ENCODE measurements around the gene SDHAF4.

Gene SDHAF4

GRCh38 chr6:70527071-70527737 lies 39.5 kb upstream of the SDHAF4 start:
- no peak for TF ChIP-seq CTCF (IDR thresholded peaks at IDR 0.05; ENCODE audit: low read depth, low read length)
- TF ChIP-seq EZH2phosphoT487 (IDR thresholded peaks at IDR 0.05; ENCODE audit: low read depth), result no peak
- no peak overlapping the region for H3K27ac ChIP-seq (ENCODE audit: low read length)
- H3K36me3 ChIP-seq (replicated peaks; ENCODE audit: low read depth, low read length), result peaks cover 22% of the 10 kb centered on the region
- no peak overlapping the region for H3K4me2 ChIP-seq (ENCODE audit: low read length)
- H3K27me3 ChIP-seq (ENCODE audit: low read depth, low read length), result no peaks in the 10 kb centered on the region
- no peak overlapping the region for H2AFZ ChIP-seq (ENCODE audit: low read depth, low read length)
- peaks cover 7% of the 10 kb centered on the region for H3K4me1 ChIP-seq (ENCODE audit: low read length)
- no peaks in the 10 kb centered on the region for H3K9me3 ChIP-seq (ENCODE audit: insufficient read depth, low read length)
- peaks cover 3% of the 10 kb centered on the region; the same call in 1 of the 2 replicates for H4K20me1 ChIP-seq (ENCODE audit: insufficient read depth, low read length)
- H3K9ac ChIP-seq (ENCODE audit: low read length), result no peak overlapping the region
- H3K79me2 ChIP-seq (ENCODE audit: low read length), result no peaks in the 10 kb centered on the region
- no peak overlapping the region for H3K4me3 ChIP-seq (ENCODE audit: low read length)

GRCh38 chr6:70530023-70530422 lies 36.7 kb upstream of the SDHAF4 start:
- no peak for TF ChIP-seq CTCF (IDR thresholded peaks at IDR 0.05; ENCODE audit: low read depth, low read length)
- TF ChIP-seq EZH2phosphoT487 (IDR thresholded peaks at IDR 0.05; ENCODE audit: low read depth), result no peak
- Histone ChIP-seq H4K20me1 (ENCODE audit: insufficient read depth, low read length) (no peaks in the 10 kb centered on the region), H3K27me3 (ENCODE audit: low read depth, low read length) (no peaks in the 10 kb centered on the region), H3K36me3 (replicated peaks; ENCODE audit: low read depth, low read length) (peaks cover 15% of the 10 kb centered on the region), H3K4me2 (ENCODE audit: low read length) (no peak overlapping the region), H2AFZ (ENCODE audit: low read depth, low read length) (no peak overlapping the region), H3K9me3 (ENCODE audit: insufficient read depth, low read length) (no peaks in the 10 kb centered on the region), H3K9ac (ENCODE audit: low read length) (no peak overlapping the region), H3K4me3 (ENCODE audit: low read length) (no peak overlapping the region), H3K27ac (ENCODE audit: low read length) (no peak overlapping the region), H3K79me2 (ENCODE audit: low read length) (no peaks in the 10 kb centered on the region), H3K4me1 (ENCODE audit: low read length) (peaks cover 7% of the 10 kb centered on the region)

GRCh38 chr6:70531133-70531532 lies 35.6 kb upstream of the SDHAF4 start:
- TF ChIP-seq EZH2phosphoT487 (IDR thresholded peaks at IDR 0.05; ENCODE audit: low read depth), result no peak
- TF ChIP-seq CTCF (IDR thresholded peaks at IDR 0.05; ENCODE audit: low read depth, low read length), result no peak
- peaks cover 11% of the 10 kb centered on the region for H3K36me3 ChIP-seq (replicated peaks; ENCODE audit: low read depth, low read length)
- no peaks in the 10 kb centered on the region for H3K9me3 ChIP-seq (ENCODE audit: insufficient read depth, low read length)
- no peak overlapping the region for H3K9ac ChIP-seq (ENCODE audit: low read length)
- peaks cover 7% of the 10 kb centered on the region for H3K4me1 ChIP-seq (ENCODE audit: low read length)
- H2AFZ ChIP-seq (ENCODE audit: low read depth, low read length), result no peak overlapping the region
- no peaks in the 10 kb centered on the region for H4K20me1 ChIP-seq (ENCODE audit: insufficient read depth, low read length)
- no peaks in the 10 kb centered on the region for H3K79me2 ChIP-seq (ENCODE audit: low read length)
- H3K4me2 ChIP-seq (ENCODE audit: low read length), result no peak overlapping the region
- no peak overlapping the region for H3K4me3 ChIP-seq (ENCODE audit: low read length)
- no peak overlapping the region for H3K27ac ChIP-seq (ENCODE audit: low read length)
- H3K27me3 ChIP-seq (ENCODE audit: low read depth, low read length), result no peaks in the 10 kb centered on the region

- Histone ChIP-seq H3K4me1 (ENCODE audit: low read length) (peaks cover 34% of the 10 kb centered on the region), H3K36me3 (replicated peaks; ENCODE audit: low read depth, low read length) (peaks cover 25% of the 10 kb centered on the region), H3K27me3 (ENCODE audit: low read depth, low read length) (no peaks in the 10 kb centered on the region), H3K9ac (ENCODE audit: low read length) (no peak overlapping the region), H2AFZ (ENCODE audit: low read depth, low read length) (no peak overlapping the region), H3K4me3 (ENCODE audit: low read length) (no peak overlapping the region), H3K9me3 (ENCODE audit: insufficient read depth, low read length) (no peaks in the 10 kb centered on the region), H3K27ac (ENCODE audit: low read length) (peak overlapping the region; percentile 27), H3K79me2 (ENCODE audit: low read length) (no peaks in the 10 kb centered on the region), H4K20me1 (ENCODE audit: insufficient read depth, low read length) (no peaks in the 10 kb centered on the region), H3K4me2 (ENCODE audit: low read length) (peak overlapping the region; percentile 46; the same call in 1 of the 2 replicates)
- TF ChIP-seq EZH2phosphoT487 (IDR thresholded peaks at IDR 0.05; ENCODE audit: low read depth) (no peak), CTCF (IDR thresholded peaks at IDR 0.05; ENCODE audit: low read depth, low read length) (no peak)
Measured at GRCh38 chr6:70537266-70537665, 29.5 kb upstream of the SDHAF4 start.

Data from OCI-LY3 (cell line).